ENCODE measurements around the gene ALAS1.

ALAS1 gene

GRCh38 chr3:52250122-52250521 is 52.2 kb downstream of the ALAS1 start:
- no peak for DNase-seq (ENCODE audit: insufficient read length, low spot score)
- FAIRE-seq = no peak
- TF ChIP-seq TAF1 (IDR thresholded peaks at IDR 0.05; ENCODE audit: low read depth, low read length) (no peak), SPI1 (IDR thresholded peaks at IDR 0.05; ENCODE audit: low read depth, low read length) (no peak), POU2F2 (IDR thresholded peaks at IDR 0.05; ENCODE audit: low read depth, low read length) (no peak), PAX5 (IDR thresholded peaks at IDR 0.05; ENCODE audit: insufficient read depth, low read length, severe bottlenecking) (no peak), POLR2A (IDR thresholded peaks at IDR 0.05; ENCODE audit: low read depth, low read length) (no peak), POLR2AphosphoS5 (IDR thresholded peaks at IDR 0.05; ENCODE audit: low read depth, low read length) (no peak)

GRCh38 chr3:52253314-52254304 is 55.6 kb downstream of the ALAS1 start:
- FAIRE-seq = peak; percentile 95
- peak; percentile 81 for DNase-seq (ENCODE audit: insufficient read length, low spot score)
- TF ChIP-seq PAX5 (IDR thresholded peaks at IDR 0.05; ENCODE audit: insufficient read depth, low read length, severe bottlenecking) = no peak
- TF ChIP-seq POU2F2 (IDR thresholded peaks at IDR 0.05; ENCODE audit: low read depth, low read length) = peak; percentile 41; the same call in 1 of the 2 replicates
- peak; percentile 30; the same call in 1 of the 2 replicates for TF ChIP-seq POLR2A (IDR thresholded peaks at IDR 0.05; ENCODE audit: low read depth, low read length)
- peak; percentile 55; the same call in 1 of the 2 replicates for TF ChIP-seq POLR2AphosphoS5 (IDR thresholded peaks at IDR 0.05; ENCODE audit: low read depth, low read length)
- TF ChIP-seq TAF1 (IDR thresholded peaks at IDR 0.05; ENCODE audit: low read depth, low read length) = no peak
- TF ChIP-seq SPI1 (IDR thresholded peaks at IDR 0.05; ENCODE audit: low read depth, low read length) = peak; percentile 99

GRCh38 chr3:52254608-52255007 is 56.6 kb downstream of the ALAS1 start:
- FAIRE-seq (no peak), DNase-seq (ENCODE audit: insufficient read length, low spot score) (no peak)
- TF ChIP-seq TAF1 (IDR thresholded peaks at IDR 0.05; ENCODE audit: low read depth, low read length) (no peak), POU2F2 (IDR thresholded peaks at IDR 0.05; ENCODE audit: low read depth, low read length) (no peak), POLR2AphosphoS5 (IDR thresholded peaks at IDR 0.05; ENCODE audit: low read depth, low read length) (0 out of 2 replicates have a peak, but pooled peaks have one; percentile 34), SPI1 (IDR thresholded peaks at IDR 0.05; ENCODE audit: low read depth, low read length) (no peak), POLR2A (IDR thresholded peaks at IDR 0.05; ENCODE audit: low read depth, low read length) (no peak)

GRCh38 chr3:52256159-52256558 is 58.2 kb downstream of the ALAS1 start:
- no peak for TF ChIP-seq PAX5 (IDR thresholded peaks at IDR 0.05; ENCODE audit: insufficient read depth, low read length, severe bottlenecking)
- no peak for TF ChIP-seq POU2F2 (IDR thresholded peaks at IDR 0.05; ENCODE audit: low read depth, low read length)
- no peak for TF ChIP-seq TAF1 (IDR thresholded peaks at IDR 0.05; ENCODE audit: low read depth, low read length)
- no peak for TF ChIP-seq POLR2A (IDR thresholded peaks at IDR 0.05; ENCODE audit: low read depth, low read length)
- TF ChIP-seq POLR2AphosphoS5 (IDR thresholded peaks at IDR 0.05; ENCODE audit: low read depth, low read length) = no peak
- TF ChIP-seq SPI1 (IDR thresholded peaks at IDR 0.05; ENCODE audit: low read depth, low read length) = no peak
- DNase-seq (ENCODE audit: insufficient read length, low spot score) (no peak), FAIRE-seq (no peak)

- no peak for DNase-seq (ENCODE audit: insufficient read length, low spot score)
- no peak for FAIRE-seq
- TF ChIP-seq POLR2AphosphoS5 (IDR thresholded peaks at IDR 0.05; ENCODE audit: low read depth, low read length) (no peak), SPI1 (IDR thresholded peaks at IDR 0.05; ENCODE audit: low read depth, low read length) (no peak), POU2F2 (IDR thresholded peaks at IDR 0.05; ENCODE audit: low read depth, low read length) (no peak), TAF1 (IDR thresholded peaks at IDR 0.05; ENCODE audit: low read depth, low read length) (no peak), PAX5 (IDR thresholded peaks at IDR 0.05; ENCODE audit: insufficient read depth, low read length, severe bottlenecking) (no peak), POLR2A (IDR thresholded peaks at IDR 0.05; ENCODE audit: low read depth, low read length) (0 out of 2 replicates have a peak, but pooled peaks have one; percentile 20)
Observed at GRCh38 chr3:52256622-52257021, 58.7 kb downstream of the ALAS1 start.

GRCh38 chr3:52257911-52258310 is 60.0 kb downstream of the ALAS1 start:
- TF ChIP-seq PAX5 (IDR thresholded peaks at IDR 0.05; ENCODE audit: insufficient read depth, low read length, severe bottlenecking) (no peak), SPI1 (IDR thresholded peaks at IDR 0.05; ENCODE audit: low read depth, low read length) (no peak), POLR2AphosphoS5 (IDR thresholded peaks at IDR 0.05; ENCODE audit: low read depth, low read length) (no peak), TAF1 (IDR thresholded peaks at IDR 0.05; ENCODE audit: low read depth, low read length) (no peak), POLR2A (IDR thresholded peaks at IDR 0.05; ENCODE audit: low read depth, low read length) (no peak), POU2F2 (IDR thresholded peaks at IDR 0.05; ENCODE audit: low read depth, low read length) (no peak)
- no peak for FAIRE-seq

GRCh38 chr3:52259035-52259434 is 61.1 kb downstream of the ALAS1 start:
- TF ChIP-seq POU2F2 (IDR thresholded peaks at IDR 0.05; ENCODE audit: low read depth, low read length) = no peak
- no peak for TF ChIP-seq POLR2A (IDR thresholded peaks at IDR 0.05; ENCODE audit: low read depth, low read length)
- TF ChIP-seq POLR2AphosphoS5 (IDR thresholded peaks at IDR 0.05; ENCODE audit: low read depth, low read length) = no peak
- TF ChIP-seq TAF1 (IDR thresholded peaks at IDR 0.05; ENCODE audit: low read depth, low read length) = no peak
- no peak for TF ChIP-seq PAX5 (IDR thresholded peaks at IDR 0.05; ENCODE audit: insufficient read depth, low read length, severe bottlenecking)
- TF ChIP-seq SPI1 (IDR thresholded peaks at IDR 0.05; ENCODE audit: low read depth, low read length) = no peak
- FAIRE-seq = no peak
- DNase-seq (ENCODE audit: insufficient read length, low spot score) = no peak

More at GRCh38 chr3:52257911-52258310, 60.0 kb downstream of the ALAS1 start:
- DNase-seq (ENCODE audit: insufficient read length, low spot score) = no peak

GRCh38 chr3:52259448-52259847 is 61.5 kb downstream of the ALAS1 start:
- no peak for FAIRE-seq
- TF ChIP-seq SPI1 (IDR thresholded peaks at IDR 0.05; ENCODE audit: low read depth, low read length) = no peak
- TF ChIP-seq TAF1 (IDR thresholded peaks at IDR 0.05; ENCODE audit: low read depth, low read length) = no peak
- no peak for TF ChIP-seq PAX5 (IDR thresholded peaks at IDR 0.05; ENCODE audit: insufficient read depth, low read length, severe bottlenecking)
- TF ChIP-seq POU2F2 (IDR thresholded peaks at IDR 0.05; ENCODE audit: low read depth, low read length) = no peak
- no peak for DNase-seq (ENCODE audit: insufficient read length, low spot score)

- TF ChIP-seq POLR2A (IDR thresholded peaks at IDR 0.05; ENCODE audit: low read depth, low read length) (no peak), POU2F2 (IDR thresholded peaks at IDR 0.05; ENCODE audit: low read depth, low read length) (no peak), POLR2AphosphoS5 (IDR thresholded peaks at IDR 0.05; ENCODE audit: low read depth, low read length) (no peak), SPI1 (IDR thresholded peaks at IDR 0.05; ENCODE audit: low read depth, low read length) (no peak), PAX5 (IDR thresholded peaks at IDR 0.05; ENCODE audit: insufficient read depth, low read length, severe bottlenecking) (no peak), TAF1 (IDR thresholded peaks at IDR 0.05; ENCODE audit: low read depth, low read length) (no peak)
Observed at GRCh38 chr3:52262447-52262846, 64.5 kb downstream of the ALAS1 start.

More at GRCh38 chr3:52262447-52262846, 64.5 kb downstream of the ALAS1 start:
- FAIRE-seq (no peak), DNase-seq (ENCODE audit: insufficient read length, low spot score) (no peak)
